A673 (cell line): ENCODE measurements around the gene SETD3.

Source experiments
- CTCF ChIP-seq: fragments of 300-800, 200-600 bp; sonication (generic); conservative IDR thresholded peaks from 2 replicates; pipeline ENCODE4 v1.5.1; 2017; ENCODE audit warnings: low read depth, mild to moderate bottlenecking, antibody characterized with exemption, low read length, moderate library complexity, mixed read lengths
- EZH2 ChIP-seq: fragments of 200-600 bp; sonication (generic); IDR thresholded peaks from 2 replicates; pipeline ENCODE4 v1.6.1; 2017; ENCODE audit warnings: borderline replicate concordance, low read depth, mild to moderate bottlenecking, mixed read lengths, antibody characterized with exemption, low read length; ENCODE audit not compliant: poor library complexity, severe bottlenecking

DNA sequence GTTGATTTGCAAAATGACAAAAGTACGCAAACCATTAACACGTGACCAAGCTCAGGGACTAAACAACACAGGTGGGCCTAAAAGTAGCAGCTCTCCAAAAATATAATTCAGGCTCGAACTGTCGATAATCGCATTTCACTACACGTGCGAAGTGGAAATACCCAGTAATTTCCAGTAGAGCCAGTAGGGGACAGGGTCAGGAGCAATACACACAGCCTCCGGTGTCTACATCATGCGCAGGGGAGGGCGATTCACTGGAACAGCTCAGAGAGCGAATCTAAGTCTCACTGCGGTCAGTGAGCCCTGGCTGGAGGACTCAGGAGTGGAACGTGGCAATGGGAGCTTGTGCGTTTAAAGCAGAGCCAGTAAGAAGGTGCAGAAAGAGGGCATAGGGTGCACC, 40.4 kb downstream of the SETD3 start:
- TF ChIP-seq CTCF = no peak; the same call in 1 of the 2 replicates
- TF ChIP-seq EZH2 = no peak
